GM18499 (cell line): Measurements from ENCODE around the gene OR51V1.

Experiments used
- ATAC-seq: cut with Tn5 transposase; IDR thresholded peaks from one replicate; pipeline ENCODE4 v1.9.1; 2021; ENCODE audit warnings: moderate number of reproducible peaks; ENCODE audit not compliant: insufficient read depth, unreplicated experiment

OR51V1 gene

DNA sequence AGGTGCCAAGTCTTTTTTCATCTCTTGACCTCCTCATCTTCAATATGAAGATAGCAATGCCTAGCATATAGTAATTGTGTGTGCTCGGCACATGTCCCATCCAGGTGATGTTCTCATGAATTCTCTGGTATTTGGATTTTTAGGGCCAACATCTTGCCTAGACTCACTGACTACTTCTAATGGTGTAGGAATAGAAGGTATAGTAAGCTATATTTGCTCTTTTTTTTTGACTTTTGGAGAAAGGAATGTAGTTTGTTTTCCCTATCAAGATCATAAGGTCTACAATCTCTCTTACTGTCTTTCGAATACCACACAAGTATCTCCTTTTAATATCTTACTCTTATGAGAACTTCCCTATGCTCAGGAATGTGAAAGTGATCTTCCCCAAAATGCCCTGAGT, 30.6 kb upstream of the OR51V1 start:
- ATAC-seq, result no peak

DNA sequence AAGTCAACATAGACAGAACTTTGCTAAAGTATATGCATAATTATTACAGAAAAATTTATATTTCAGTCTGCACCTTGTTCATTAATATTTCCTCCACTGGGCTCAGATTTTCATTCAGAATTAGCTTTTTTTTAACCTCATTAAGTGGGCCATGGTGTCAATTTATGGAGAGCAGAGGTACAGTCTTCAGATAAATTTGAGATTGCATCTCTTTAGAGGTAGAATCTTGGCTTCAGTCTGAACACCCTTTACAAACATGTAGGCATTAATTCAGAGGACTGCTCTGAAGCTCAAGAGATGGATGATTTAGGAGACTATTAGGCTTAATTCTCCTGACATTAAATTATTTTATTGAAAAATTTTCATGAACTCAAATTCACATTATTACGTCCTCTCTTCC, 29.8 kb upstream of the OR51V1 start:
- no peak for ATAC-seq

DNA sequence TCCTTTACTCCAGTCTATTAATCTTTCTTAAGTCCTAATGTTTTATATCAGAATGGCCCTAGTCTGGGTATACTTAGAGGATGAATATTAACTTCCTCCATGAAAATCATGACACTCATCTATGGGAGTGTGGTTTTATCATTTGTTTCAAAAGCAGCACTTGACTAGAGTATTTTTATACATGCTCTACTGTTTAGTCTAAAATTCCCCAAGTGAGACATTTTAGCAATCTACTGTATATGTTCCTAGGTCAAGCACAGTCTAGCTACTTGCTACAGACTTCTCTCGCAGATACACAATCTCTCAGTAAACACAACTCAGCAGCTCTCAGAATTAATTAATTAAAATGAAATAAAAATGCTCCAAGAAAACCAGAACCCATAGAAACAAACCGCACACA, 29.3 kb upstream of the OR51V1 start:
- no peak for ATAC-seq

DNA sequence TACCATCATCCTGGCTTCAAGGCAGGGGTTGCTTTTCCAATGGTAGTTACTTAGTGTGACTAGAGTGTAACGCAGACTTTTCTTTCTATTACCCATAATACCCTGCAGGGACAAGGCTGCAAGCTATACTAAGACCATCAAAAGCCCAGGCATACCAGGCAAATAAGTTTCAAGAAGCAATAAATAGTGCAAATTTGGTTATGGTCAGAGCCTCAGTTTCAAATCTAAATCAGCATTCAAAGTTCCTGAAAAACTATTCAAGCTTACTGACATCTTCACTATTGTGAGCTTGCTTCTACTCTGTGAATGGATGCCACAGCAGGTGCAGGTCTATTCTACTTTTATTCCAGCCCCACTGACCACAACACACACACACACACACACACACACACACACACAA, 28.9 kb upstream of the OR51V1 start:
- no peak for ATAC-seq

DNA sequence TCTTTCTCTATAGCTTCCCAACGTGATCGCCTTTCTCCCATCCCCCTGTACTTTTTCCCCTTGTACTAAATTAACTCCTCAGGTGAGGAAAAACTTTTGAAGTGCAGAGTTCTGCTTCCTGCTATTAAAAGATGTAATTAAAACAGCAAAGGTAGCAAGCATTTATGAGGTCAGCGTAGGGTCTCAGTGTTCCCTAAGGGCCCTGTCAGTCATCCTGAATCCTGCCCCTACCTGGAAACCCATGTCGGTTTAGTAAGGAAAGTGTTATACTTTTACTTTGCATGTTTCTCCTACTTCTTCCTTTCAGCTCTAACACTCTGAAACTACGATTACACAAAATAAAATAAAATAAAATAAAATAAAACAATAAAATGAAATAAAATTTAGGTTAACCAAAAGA, 27.6 kb upstream of the OR51V1 start:
- ATAC-seq, result no peak

DNA sequence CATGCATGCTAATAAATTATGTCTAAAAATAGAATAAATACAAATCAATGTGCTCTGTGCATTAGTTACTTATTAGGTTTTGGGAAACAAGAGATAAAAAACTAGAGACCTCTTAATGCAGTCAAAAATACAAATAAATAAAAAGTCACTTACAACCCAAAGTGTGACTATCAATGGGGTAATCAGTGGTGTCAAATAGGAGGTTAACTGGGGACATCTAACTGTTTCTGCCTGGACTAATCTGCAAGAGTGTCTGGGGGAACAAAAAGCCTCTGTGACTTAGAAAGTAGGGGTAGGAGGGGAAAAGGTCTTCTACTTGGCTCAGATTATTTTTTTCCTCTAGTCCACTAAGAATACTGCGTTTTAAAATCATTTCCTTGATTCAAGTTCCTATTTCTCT, 27.2 kb upstream of the OR51V1 start:
- ATAC-seq, result no peak

DNA sequence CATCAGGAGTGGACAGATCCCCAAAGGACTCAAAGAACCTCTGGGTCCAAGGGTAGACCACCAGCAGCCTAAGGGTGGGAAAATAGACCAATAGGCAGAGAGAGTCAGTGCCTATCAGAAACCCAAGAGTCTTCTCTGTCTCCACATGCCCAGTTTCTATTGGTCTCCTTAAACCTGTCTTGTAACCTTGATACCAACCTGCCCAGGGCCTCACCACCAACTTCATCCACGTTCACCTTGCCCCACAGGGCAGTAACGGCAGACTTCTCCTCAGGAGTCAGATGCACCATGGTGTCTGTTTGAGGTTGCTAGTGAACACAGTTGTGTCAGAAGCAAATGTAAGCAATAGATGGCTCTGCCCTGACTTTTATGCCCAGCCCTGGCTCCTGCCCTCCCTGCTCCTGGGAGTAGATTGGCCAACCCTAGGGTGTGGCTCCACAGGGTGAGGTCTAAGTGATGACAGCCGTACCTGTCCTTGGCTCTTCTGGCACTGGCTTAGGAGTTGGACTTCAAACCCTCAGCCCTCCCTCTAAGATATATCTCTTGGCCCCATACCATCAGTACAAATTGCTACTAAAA, 26.3 kb upstream of the OR51V1 start, which contains the start of gene HBB:
Gene HBB, minus strand, starts transcription at position 340 of the 579 bp plus-strand sequence. Its CDS starts 50 bp downstream, at position 290.
- no peak for ATAC-seq

DNA sequence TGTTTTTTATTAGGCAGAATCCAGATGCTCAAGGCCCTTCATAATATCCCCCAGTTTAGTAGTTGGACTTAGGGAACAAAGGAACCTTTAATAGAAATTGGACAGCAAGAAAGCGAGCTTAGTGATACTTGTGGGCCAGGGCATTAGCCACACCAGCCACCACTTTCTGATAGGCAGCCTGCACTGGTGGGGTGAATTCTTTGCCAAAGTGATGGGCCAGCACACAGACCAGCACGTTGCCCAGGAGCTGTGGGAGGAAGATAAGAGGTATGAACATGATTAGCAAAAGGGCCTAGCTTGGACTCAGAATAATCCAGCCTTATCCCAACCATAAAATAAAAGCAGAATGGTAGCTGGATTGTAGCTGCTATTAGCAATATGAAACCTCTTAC, 25.0 kb upstream of the OR51V1 start:
- ATAC-seq, result no peak

DNA sequence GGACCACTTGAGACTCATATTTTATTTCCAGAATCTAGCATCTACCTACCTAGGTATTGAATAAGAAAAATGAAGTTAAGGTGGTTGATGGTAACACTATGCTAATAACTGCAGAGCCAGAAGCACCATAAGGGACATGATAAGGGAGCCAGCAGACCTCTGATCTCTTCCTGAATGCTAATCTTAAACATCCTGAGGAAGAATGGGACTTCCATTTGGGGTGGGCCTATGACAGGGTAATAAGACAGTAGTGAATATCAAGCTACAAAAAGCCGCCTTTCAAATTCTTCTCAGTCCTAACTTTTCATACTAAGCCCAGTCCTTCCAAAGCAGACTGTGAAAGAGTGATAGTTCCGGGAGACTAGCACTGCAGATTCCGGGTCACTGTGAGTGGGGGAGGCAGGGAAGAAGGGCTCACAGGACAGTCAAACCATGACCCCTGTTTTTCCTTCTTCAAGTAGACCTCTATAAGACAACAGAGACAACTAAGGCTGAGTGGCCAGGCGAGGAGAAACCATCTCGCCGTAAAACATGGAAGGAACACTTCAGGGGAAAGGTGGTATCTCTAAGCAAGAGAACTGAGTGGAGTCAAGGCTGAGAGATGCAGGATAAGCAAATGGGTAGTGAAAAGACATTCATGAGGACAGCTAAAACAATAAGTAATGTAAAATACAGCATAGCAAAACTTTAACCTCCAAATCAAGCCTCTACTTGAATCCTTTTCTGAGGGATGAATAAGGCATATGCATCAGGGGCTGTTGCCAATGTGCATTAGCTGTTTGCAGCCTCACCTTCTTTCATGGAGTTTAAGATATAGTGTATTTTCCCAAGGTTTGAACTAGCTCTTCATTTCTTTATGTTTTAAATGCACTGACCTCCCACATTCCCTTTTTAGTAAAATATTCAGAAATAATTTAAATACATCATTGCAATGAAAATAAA, 24.3 kb upstream of the OR51V1 start:
- no peak for ATAC-seq

DNA sequence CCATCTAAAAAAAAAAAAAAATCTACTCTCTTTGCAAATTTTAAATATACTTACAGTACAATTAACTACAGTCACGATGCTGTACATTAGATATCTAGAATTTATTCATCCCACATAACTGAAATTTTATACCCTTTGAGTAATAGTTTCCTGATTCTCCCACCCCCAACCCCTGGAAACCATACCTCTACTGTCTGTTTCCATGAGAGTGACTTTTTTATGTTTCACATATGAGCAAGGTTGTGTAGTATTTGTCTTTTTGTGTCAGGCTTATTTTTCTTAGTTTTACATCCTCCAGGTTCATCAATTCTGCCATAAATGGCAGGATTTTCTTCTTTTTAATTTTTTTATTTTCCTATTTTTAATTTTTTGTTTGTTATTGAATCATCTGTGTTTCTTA, 23.2 kb upstream of the OR51V1 start:
- ATAC-seq, result no peak

DNA sequence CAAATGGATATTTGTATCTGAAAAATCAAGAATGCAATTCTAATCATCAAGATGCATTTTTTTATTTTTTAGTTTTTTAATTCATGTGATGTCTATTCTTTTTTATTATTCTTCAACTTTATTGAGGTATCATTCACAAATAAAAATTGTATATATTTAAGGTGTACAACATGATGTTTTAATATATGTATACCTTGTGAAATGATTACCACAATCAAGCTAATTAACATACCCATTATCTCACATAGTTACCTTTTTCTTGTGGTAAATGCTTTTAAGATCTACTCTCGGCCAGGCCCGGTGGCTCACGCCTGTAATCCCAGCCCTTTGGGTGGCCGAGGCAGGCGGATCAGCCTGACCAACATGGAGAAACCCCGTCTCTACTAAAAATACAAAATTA, 22.7 kb upstream of the OR51V1 start:
- no peak for ATAC-seq

DNA sequence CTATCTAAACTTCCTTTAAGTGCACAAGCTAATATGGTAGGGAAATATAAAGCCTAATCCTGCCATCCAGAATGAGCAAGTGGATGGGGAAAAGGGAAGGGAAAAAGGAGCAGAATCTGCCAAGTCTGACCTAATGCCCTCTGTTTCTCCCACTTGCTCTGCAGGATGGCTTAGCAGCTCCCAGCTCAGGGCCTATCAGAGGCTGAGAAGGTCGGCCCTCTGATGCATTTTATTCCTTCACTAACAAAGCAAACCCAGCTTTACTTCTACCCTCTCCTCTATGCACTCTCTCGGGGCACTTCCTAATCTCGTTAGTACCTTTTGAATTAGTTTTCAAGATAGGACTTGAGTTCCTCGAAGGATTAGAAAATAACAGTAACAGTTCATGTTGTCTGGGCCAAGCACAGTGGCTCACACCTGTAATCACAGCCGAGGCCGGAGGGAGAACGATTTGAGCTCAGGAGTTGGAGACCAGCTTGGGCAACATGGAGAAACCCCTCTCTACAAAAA, 9.9 kb upstream of the OR51V1 start:
- no peak for ATAC-seq

DNA sequence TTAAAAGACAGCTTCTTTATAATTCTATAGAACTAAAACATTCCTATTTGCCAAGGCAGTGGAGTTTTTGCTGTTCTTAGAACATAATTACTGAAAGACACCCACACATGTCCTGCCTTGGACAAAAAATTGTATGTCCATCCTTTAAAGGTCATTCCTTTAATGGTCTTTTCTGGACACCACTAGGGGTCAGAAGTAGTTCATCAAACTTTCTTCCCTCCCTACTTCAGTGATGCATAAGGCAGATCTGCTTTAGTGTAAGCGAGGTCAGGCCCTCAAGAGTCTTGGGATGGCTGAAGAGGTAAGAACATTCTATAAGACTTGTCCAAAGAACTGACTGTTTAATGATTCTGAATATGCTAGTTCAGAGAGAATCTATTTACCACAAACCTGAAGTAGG, 4.3 kb upstream of the OR51V1 start:
- ATAC-seq, result peak; percentile 55

DNA sequence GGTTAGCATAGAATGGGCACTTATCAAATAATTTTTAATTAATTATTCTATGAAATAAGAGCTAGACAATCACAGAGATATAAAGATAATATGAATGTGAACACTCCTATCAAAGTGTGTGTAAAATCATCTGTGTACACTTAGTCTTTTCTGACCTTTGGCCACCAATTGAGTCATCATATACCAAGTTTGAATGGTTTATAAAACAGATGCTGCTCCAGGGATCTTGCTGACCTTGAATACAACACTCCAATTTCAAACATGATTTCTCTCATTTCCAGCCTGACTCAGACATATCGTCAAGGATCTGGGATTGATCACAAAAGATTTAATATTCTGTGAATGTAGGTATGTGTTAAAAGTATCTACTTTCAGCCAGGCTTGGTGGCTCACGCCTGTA, 2.9 kb upstream of the OR51V1 start:
- ATAC-seq, result no peak

DNA sequence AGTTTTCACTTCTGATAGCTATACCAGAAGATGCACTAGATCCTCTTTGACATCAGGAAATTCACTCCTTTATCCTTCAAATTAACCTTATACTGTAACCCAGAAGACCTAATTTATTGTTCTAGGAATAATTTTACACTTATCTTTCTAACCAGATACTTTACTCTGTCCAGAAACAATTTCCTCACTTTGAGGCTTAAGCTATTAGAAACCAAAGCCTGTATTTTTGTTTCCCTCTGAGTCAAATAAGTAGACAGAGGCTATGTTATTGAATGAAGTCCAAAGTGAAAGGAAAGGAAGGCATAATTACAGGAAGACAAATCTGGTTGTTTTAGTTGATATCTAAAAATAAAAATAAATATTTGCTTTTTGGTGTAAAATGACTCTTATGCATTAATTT, 2.2 kb downstream of the OR51V1 start:
- ATAC-seq, result no peak

DNA sequence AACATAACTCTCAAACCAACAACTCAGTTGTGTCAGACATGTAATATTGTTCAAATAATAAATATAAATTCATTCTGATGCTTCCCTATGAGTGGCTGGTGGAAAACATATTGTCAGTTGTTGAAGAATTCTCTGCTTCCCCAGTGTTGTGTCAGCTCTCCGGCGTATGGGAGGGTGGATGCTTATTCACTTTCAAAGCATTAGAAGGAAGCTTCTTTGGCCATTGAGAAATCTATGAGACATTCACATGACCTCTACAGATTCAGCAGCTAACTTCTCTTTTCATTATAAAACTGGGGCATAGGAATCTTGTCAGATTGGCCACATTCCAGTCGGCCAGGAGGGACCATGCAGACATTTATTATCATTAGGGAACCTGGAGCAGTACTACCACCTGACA, 2.9 kb downstream of the OR51V1 start:
- no peak for ATAC-seq

DNA sequence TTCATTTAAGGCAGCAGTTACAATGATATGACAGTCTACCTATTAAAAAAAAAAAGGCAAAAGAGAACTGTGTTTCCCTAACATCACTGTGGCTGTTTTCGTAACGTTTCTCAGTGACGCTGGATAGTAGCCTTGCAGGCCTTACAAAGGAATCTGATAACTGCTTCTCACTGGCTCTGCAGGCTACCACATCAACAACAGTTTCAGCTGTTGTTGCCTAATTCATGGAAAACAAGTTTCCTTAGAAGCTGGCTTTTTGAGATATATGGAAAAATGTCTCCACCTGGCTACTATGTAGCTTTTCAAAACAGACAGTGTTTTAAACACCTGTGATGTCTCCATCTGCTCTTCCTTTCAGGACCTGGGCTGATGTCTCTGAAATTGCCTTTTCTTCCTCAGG, 3.8 kb downstream of the OR51V1 start:
- ATAC-seq, result no peak

DNA sequence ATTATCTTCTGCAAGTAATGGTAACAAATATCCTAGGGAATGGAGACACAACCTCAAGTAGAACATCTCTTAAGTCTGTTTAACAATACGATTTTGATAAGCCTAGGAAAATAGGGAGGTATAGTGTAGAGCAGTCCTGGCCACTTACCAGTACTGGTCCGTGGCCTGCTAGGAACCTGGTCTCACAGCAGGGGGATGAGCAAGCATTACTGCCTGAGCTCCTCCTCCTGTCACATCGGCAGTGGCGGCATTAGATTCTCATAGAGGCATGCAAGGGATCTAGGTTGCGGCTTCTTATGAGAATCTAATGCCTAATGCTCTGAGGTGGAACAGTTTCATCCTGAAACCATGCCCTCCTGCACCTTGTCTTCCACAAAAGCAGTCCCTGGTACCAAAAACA, 4.4 kb downstream of the OR51V1 start:
- ATAC-seq, result no peak

DNA sequence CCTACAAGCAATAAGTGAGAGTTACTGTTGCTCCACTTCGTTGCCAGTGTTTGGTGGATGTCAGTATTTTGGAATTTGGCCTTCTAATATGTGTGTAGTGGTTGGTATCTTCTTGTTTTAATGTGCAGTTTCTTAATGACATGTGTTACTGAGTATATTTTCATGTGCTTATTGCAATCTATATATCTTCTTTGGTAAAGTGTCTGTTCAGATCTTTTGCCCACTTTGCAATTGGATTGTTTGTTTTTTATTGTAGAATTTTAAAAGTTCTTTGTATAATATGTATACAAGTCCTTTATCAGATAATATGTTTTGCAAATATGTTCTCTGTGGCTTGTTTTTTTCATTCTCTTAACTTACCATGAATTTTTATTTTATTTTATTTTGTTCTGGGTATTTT, 7.7 kb downstream of the OR51V1 start:
- no peak for ATAC-seq

DNA sequence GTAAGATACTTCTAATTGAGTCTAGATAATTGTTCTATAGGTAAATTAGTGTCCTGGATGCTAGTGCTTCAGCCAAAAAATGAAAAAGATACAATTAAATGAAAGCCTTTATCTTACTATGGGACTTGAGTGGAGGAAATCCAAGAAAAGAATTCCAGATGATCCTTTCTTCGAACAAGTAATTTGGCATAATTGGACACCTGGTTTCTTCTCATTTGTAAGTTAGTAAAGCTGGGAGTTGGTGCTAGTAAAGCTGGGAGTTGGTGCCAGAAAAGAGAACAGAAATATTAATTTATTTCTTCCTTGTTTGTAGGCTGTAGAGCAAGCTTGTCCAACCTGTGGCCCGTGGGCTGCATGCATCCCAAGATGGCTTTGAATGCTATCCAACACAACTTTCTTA, 12.3 kb downstream of the OR51V1 start:
- no peak for ATAC-seq

DNA sequence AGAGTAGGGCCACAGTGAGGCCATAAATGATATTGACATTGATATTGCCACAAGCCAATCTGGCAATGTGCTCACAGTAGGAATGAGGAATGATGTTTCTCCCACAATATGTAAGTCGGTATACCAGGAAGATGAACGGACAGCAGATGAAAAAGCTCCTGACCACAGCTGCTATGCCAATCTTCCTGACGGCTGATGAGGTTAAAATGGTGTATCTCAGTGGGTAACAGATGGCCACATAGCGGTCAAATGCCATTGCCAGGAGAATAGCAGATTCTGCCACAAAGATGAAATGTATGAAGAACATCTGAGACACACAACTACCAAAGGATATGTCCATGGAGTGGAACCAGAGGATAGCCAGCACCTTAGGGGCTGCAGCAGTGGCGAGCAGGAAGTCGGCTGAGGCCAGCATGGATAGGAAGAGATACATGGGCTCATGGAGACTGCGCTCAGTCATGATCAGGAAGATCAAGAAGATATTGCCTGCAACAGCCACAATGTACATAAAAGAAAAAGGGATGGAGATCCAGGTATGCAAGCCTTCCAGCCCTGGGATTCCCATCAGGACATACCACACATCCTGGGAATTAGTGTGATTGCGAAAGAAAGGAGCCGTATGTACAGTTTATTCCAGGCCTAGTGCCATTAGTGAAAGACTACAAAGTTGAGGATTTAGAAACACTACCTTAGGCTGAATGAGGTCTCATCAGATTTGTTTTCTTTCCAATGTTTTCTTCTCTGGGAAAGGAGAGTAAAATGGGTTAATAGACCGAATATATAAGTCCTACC, 22.2 kb downstream of the OR51V1 start:
- ATAC-seq, result no peak
